Measurements from ENCODE around the gene LLCFC1. TPM values are rescaled to one million over a fixed set of nuclear protein-coding genes. Genes with fewer than 3 reads are reported as not detected.

Gene LLCFC1
- total and polyA plus RNA-seq, 2 experiments from 2014 or later, result not detected

DNA sequence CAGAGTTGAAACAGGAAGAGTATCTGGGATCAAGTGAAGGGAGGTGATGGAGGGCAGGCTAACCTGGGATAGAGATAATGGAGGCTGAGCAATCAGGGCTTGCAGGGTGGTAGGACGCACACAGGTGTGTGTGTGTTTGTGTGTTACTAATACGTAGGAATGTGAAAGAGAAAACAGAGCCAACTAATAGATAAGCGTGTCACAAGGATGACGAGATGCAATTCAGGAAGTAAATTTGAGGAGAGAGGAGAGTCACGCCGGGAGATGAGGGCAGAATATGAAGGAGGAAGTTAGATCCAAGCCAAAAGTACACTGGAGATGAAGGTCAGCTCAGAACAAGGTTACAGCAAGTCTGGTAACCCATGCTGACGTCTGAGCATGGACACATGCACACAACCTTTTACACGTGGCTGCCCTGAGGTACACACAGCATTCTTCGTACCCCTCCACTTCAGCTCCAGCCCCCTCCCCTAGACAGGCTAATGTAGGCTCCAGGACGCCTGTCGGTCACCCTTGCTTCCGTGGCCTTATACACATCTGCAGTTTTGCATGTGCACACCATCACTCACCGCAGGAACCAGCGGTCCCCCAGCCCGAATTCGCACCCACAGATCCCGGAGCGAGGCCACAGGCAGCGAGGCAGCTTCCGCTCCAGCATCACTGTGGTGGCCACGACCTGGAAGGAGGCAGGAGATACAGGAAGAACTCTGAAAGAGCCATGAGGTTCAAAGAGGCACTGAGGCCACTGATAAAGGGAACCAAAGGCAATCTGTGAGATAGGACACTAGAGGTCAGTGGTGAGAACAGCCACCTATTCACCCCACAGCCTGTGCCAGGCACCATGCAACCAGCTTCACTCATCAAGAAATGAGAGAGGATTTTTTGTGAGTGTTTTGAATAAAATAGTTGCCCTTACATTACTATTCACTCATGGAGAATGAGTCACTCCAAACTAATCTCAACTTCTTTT is 30.1 kb upstream of the LLCFC1 start:
- Histone ChIP-seq H3K4me2 (no peak overlapping the region), H3K9me3 (ENCODE audit: low read depth) (peaks cover 9% of the 10 kb centered on the region), H3K79me2 (no peaks in the 10 kb centered on the region), H4K20me1 (ENCODE audit: insufficient read depth, poor library complexity, severe bottlenecking) (no peaks in the 10 kb centered on the region), H3K27ac (peak overlapping the region; percentile 84), H3K36me3 (replicated peaks; ENCODE audit: insufficient read depth, low read depth) (no peaks in the 10 kb centered on the region), H3K27me3 (no peaks in the 10 kb centered on the region), H3K4me3 (no peak overlapping the region), H3K4me1 (ENCODE audit: insufficient read depth) (peaks cover 11% of the 10 kb centered on the region), H3K9me2 (replicated peaks; ENCODE audit: insufficient read depth) (no peaks in the 10 kb centered on the region), H2AFZ (no peak overlapping the region)
- TF ChIP-seq EZH2phosphoT487 (IDR thresholded peaks at IDR 0.05; ENCODE audit: low read depth, severe bottlenecking, unreplicated experiment), result no peak
- peak; percentile 34 for TF ChIP-seq CTCF (IDR thresholded peaks at IDR 0.05; ENCODE audit: poor library complexity)
- no peak for TF ChIP-seq EZH2 (IDR thresholded peaks at IDR 0.05; ENCODE audit: borderline replicate concordance)
- WGBS (ENCODE audit: low lambda C conversion rate, missing lambda C conversion rate), result 84% methylated on average over 21 of the region's 21 CpGs
- DNase-seq (ENCODE audit: low spot score), result peak; percentile 42

- peaks cover 3% of the 10 kb centered on the region for H3K9me3 ChIP-seq (ENCODE audit: low read depth)
- no peak for TF ChIP-seq EZH2phosphoT487 (IDR thresholded peaks at IDR 0.05; ENCODE audit: low read depth, severe bottlenecking, unreplicated experiment)
- no peak for TF ChIP-seq EZH2 (IDR thresholded peaks at IDR 0.05; ENCODE audit: borderline replicate concordance)
- no peak for TF ChIP-seq CTCF (IDR thresholded peaks at IDR 0.05; ENCODE audit: poor library complexity)
- H3K4me3 ChIP-seq, result no peak overlapping the region
- no peaks in the 10 kb centered on the region for H3K27me3 ChIP-seq
- H2AFZ ChIP-seq, result no peak overlapping the region
- H3K9me2 ChIP-seq (replicated peaks; ENCODE audit: insufficient read depth), result no peaks in the 10 kb centered on the region
- H3K36me3 ChIP-seq (replicated peaks; ENCODE audit: insufficient read depth, low read depth), result no peaks in the 10 kb centered on the region
- H3K27ac ChIP-seq, result peak overlapping the region; percentile 84
- no peaks in the 10 kb centered on the region for H3K79me2 ChIP-seq
- no peaks in the 10 kb centered on the region for H4K20me1 ChIP-seq (ENCODE audit: insufficient read depth, poor library complexity, severe bottlenecking)
- DNase-seq (ENCODE audit: low spot score), result peak; percentile 51
- 58% methylated on average over 2 of the region's 2 CpGs for WGBS (ENCODE audit: low lambda C conversion rate, missing lambda C conversion rate)
- H3K4me2 ChIP-seq, result no peak overlapping the region
- peaks cover 14% of the 10 kb centered on the region for H3K4me1 ChIP-seq (ENCODE audit: insufficient read depth)
Measured at GRCh38 chr7:142910031-142910433, 29.3 kb upstream of the LLCFC1 start.

DNA sequence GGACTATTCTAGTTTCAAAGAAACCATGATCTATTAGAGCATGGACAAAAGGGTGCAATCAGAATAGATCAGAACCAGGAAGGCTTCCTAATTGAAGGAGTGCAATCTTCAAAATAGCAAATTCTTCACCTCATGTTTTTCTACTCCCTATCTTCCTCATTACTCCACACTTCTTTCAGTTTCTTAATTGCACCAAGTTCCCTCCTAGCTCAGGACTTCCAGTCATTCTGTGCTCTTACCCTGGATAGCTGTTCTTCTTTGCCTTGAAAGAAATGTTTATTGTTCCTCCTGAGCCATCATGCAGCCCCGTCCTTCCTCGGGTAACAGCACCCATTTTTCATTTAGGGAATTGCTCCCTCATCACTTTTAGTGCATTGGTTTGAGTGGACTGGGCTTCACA is 28.8 kb upstream of the LLCFC1 start:
- Histone ChIP-seq H3K27ac (peak overlapping the region; percentile 74), H3K4me3 (no peak overlapping the region), H3K4me2 (no peak overlapping the region), H2AFZ (no peak overlapping the region), H3K9me2 (replicated peaks; ENCODE audit: insufficient read depth) (no peaks in the 10 kb centered on the region), H3K36me3 (replicated peaks; ENCODE audit: insufficient read depth, low read depth) (no peaks in the 10 kb centered on the region), H3K79me2 (no peaks in the 10 kb centered on the region), H3K4me1 (ENCODE audit: insufficient read depth) (peaks cover 14% of the 10 kb centered on the region), H4K20me1 (ENCODE audit: insufficient read depth, poor library complexity, severe bottlenecking) (no peaks in the 10 kb centered on the region), H3K27me3 (no peaks in the 10 kb centered on the region), H3K9me3 (ENCODE audit: low read depth) (no peaks in the 10 kb centered on the region)
- DNase-seq (ENCODE audit: low spot score), result no peak
- TF ChIP-seq EZH2phosphoT487 (IDR thresholded peaks at IDR 0.05; ENCODE audit: low read depth, severe bottlenecking, unreplicated experiment), result no peak
- WGBS (ENCODE audit: low lambda C conversion rate, missing lambda C conversion rate), result 71% methylated on average over 2 of the region's 2 CpGs

DNA sequence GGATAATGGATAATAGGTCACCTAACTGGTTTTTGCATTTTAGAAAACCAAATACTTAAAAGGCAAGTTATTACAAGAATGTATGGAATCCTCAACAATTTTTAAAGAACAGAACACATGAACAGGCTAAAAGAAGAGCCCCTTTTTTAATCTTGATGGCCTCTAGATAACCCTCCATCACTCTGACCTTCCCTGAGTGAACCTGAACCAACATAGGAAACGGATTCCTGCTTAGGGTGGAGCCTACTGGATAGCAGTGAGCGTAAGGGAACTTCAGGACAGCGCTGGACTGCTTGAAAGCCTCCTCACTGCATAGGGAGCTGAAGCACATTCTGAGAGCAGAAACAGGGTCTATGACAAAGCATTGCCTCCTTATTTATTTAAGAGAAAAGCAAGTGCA is 26.2 kb upstream of the LLCFC1 start:
- Histone ChIP-seq H3K27me3 (no peaks in the 10 kb centered on the region), H3K79me2 (no peaks in the 10 kb centered on the region), H3K36me3 (replicated peaks; ENCODE audit: insufficient read depth, low read depth) (no peaks in the 10 kb centered on the region), H3K4me2 (no peak overlapping the region), H2AFZ (no peak overlapping the region), H3K4me3 (no peak overlapping the region), H3K4me1 (ENCODE audit: insufficient read depth) (peaks cover 14% of the 10 kb centered on the region), H3K9me2 (replicated peaks; ENCODE audit: insufficient read depth) (no peaks in the 10 kb centered on the region), H3K9me3 (ENCODE audit: low read depth) (no peaks in the 10 kb centered on the region), H3K27ac (no peak overlapping the region), H4K20me1 (ENCODE audit: insufficient read depth, poor library complexity, severe bottlenecking) (no peaks in the 10 kb centered on the region)
- 49% methylated on average over 3 of the region's 3 CpGs for WGBS (ENCODE audit: low lambda C conversion rate, missing lambda C conversion rate)
- no peak for DNase-seq (ENCODE audit: low spot score)
- no peak for TF ChIP-seq EZH2 (IDR thresholded peaks at IDR 0.05; ENCODE audit: borderline replicate concordance)
- TF ChIP-seq CTCF (IDR thresholded peaks at IDR 0.05; ENCODE audit: poor library complexity), result no peak
- no peak for TF ChIP-seq EZH2phosphoT487 (IDR thresholded peaks at IDR 0.05; ENCODE audit: low read depth, severe bottlenecking, unreplicated experiment)

Measured in hepatocyte (in vitro differentiated cells).